Transverse colon (tissue), 3 donors: ENCODE results near the gene CANT1.

ENCODE experiments used
- CTCF ChIP-seq, 5 experiments: fragments of 200-600 bp in 3 of 5; fragments of 450-650 bp in 2 of 5; sonication (generic) in 3 of 5; IDR thresholded peaks; 1 replicate in 2 of 5; 2 replicates in 3 of 5; pipeline ENCODE4 v1.5.1; 2016 to 2017; ENCODE audit warnings: antibody characterized with exemption in 5 of 5, inconsistent platforms in 3 of 5, mild to moderate bottlenecking in 2 of 5, moderate library complexity in 1 of 5
- EP300 ChIP-seq: sonication (generic); formaldehyde crosslinking; IDR thresholded peaks from one replicate; pipeline ENCODE4 v1.6.1; 2017; ENCODE audit warnings: antibody characterized with exemption, low read depth

- no peak for TF ChIP-seq CTCF (IDR thresholded peaks at IDR 0.05)
- no peak for TF ChIP-seq EP300
Measured at GRCh38 chr17:78997881-78998280, 11.7 kb downstream of the CANT1 start.
